ENCODE measurements around the gene MAP1B. TPM values are rescaled to one million over a fixed set of nuclear protein-coding genes. Genes with fewer than 3 reads are reported as not detected.

MAP1B gene
- total RNA-seq, 4 donors from 2014 or later: 38.9 to 57.5 (median 44.4) TPM

DNA sequence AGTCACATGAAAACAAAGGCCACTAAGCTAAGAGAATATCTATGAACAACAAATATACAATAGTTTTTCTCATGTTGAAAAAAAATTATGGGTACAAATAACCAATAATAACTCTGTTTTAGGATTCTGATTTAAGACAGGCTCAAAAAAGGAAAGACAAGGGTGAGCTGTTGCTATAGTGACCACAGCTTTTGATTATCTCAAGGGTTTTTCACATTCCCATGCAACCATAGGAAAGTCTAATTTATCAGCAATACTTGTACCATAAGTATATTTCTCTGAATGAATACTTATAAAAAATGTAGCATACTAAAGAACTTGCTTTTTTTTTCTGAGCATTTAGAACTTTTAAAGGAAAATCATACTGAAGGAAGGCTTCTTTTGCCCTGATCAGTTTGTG is 144.7 kb downstream of the MAP1B start:
- Histone ChIP-seq H3K36me3 (no peaks in the 10 kb centered on the region), H3K27me3 (no peaks in the 10 kb centered on the region), H3K4me1 (peaks cover 9 to 30% (median 21%) of the 10 kb centered on the region in 4 donors), H3K27ac (no peak overlapping the region), H3K4me3 (no peak overlapping the region), H3K9me3 (no peaks in the 10 kb centered on the region)
- TF ChIP-seq, protein P1, sequence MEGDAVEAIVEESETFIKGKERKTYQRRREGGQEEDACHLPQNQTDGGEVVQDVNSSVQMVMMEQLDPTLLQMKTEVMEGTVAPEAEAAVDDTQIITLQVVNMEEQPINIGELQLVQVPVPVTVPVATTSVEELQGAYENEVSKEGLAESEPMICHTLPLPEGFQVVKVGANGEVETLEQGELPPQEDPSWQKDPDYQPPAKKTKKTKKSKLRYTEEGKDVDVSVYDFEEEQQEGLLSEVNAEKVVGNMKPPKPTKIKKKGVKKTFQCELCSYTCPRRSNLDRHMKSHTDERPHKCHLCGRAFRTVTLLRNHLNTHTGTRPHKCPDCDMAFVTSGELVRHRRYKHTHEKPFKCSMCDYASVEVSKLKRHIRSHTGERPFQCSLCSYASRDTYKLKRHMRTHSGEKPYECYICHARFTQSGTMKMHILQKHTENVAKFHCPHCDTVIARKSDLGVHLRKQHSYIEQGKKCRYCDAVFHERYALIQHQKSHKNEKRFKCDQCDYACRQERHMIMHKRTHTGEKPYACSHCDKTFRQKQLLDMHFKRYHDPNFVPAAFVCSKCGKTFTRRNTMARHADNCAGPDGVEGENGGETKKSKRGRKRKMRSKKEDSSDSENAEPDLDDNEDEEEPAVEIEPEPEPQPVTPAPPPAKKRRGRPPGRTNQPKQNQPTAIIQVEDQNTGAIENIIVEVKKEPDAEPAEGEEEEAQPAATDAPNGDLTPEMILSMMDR (IDR thresholded peaks at IDR 0.05): no peak
- TF ChIP-seq POLR2AphosphoS5 (IDR thresholded peaks at IDR 0.05): no peak
- TF ChIP-seq POLR2A (IDR thresholded peaks at IDR 0.05): no peak
- TF ChIP-seq EP300 (IDR thresholded peaks at IDR 0.05; ENCODE audit: low read depth): no peak
- in situ Hi-C loops (cut with MboI; ENCODE audit: low pct_ligation_motif_present in 1 of 4, low pct_unique_long_range_greater_than_20kb in 1 of 4, low sequenced_read_pairs in 3 of 4): no loop called here
- no peak for DNase-seq
- intact Hi-C loops (cut with DNase I; ENCODE audit: low total_unique reads): no loop called here

DNA sequence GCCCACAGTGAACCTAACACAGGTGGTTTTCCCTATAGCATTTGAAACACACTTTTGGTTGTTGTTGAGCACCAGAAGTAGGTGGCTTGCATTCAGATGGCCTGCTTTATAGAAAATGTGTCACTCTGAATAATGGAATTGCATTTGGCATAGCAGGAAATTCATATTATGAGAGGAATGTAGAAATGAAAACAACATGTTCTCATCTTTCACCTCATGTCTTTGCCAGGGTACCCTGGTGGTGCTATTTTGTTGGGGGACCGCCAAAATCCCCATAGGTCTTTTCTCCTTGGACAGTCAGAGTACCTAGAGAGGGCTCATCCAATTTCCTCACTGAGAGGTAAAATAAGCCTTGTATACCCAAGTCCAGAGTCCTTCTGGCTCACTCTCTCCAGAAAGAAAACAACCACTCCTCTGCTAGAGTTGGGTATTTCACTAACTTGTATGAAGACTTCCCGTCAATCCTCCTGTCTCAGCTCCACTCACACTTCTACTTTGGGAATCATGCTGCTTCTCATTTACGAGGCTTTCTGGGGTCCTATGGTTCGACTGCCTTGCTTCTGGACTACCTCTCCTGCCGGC is 145.4 kb downstream of the MAP1B start:
- TF ChIP-seq, protein P1 (IDR thresholded peaks at IDR 0.05): no peak
- TF ChIP-seq POLR2AphosphoS5 (IDR thresholded peaks at IDR 0.05): no peak
- TF ChIP-seq POLR2A (IDR thresholded peaks at IDR 0.05): no peak
- TF ChIP-seq EP300 (IDR thresholded peaks at IDR 0.05; ENCODE audit: low read depth): no peak
- DNase-seq: no peak
- intact Hi-C loops (cut with DNase I; ENCODE audit: low total_unique reads) (no loop called here), in situ Hi-C loops (cut with MboI; ENCODE audit: low pct_ligation_motif_present in 1 of 4, low pct_unique_long_range_greater_than_20kb in 1 of 4, low sequenced_read_pairs in 3 of 4) (no loop called here)
- Histone ChIP-seq H3K27me3 (no peaks in the 10 kb centered on the region), H3K9me3 (no peaks in the 10 kb centered on the region), H3K4me1 (peaks cover 7 to 25% (median 14%) of the 10 kb centered on the region in 4 donors), H3K27ac (no peak overlapping the region), H3K4me3 (no peak overlapping the region), H3K36me3 (no peaks in the 10 kb centered on the region)
- WGBS, 2 donors (ENCODE audit: low coverage in 1 of 2): 90 to 93% methylated on average over 3 to 5 of the region's 5 CpGs

DNA sequence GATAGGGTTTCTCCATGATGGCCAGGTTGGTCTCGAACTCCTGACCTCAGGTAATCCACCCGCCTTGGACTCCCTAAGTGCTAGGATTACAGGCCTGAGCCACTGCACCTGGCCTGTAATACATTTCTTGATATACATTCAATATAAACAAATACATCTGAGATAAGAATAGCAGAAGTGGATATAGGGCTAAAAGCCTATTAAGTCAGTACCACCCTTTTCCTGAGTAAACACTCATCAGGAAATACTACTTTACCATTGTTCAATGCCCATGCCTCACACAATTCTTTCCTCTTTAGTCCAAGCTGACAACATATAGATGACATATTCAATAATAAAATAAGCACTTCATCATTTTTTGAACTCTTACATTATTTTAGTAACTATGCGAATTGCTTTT is 148.0 kb downstream of the MAP1B start:
- peaks cover 0 to 11% (median 4%) of the 10 kb centered on the region in 4 donors for H3K4me1 ChIP-seq
- intact Hi-C loops (cut with DNase I; ENCODE audit: low total_unique reads): no loop called here
- H3K36me3 ChIP-seq: no peaks in the 10 kb centered on the region
- H3K27ac ChIP-seq: peak overlapping the region in 1 of 4 donors; percentile 56
- in situ Hi-C loops (cut with MboI; ENCODE audit: low pct_ligation_motif_present in 1 of 4, low pct_unique_long_range_greater_than_20kb in 1 of 4, low sequenced_read_pairs in 3 of 4): no loop called here
- H3K4me3 ChIP-seq: no peak overlapping the region
- peak; percentile 14 for DNase-seq
- H3K9me3 ChIP-seq: no peaks in the 10 kb centered on the region
- H3K27me3 ChIP-seq: no peaks in the 10 kb centered on the region
- WGBS, 2 donors (ENCODE audit: low coverage in 1 of 2): 55 to 73% methylated on average over 1 to 3 of the region's 3 CpGs
- TF ChIP-seq POLR2AphosphoS5 (IDR thresholded peaks at IDR 0.05) (peak in 1 of 3 donors; percentile 5), EP300 (IDR thresholded peaks at IDR 0.05; ENCODE audit: low read depth) (no peak), POLR2A (IDR thresholded peaks at IDR 0.05) (no peak)
- TF ChIP-seq, protein P1 (IDR thresholded peaks at IDR 0.05): no peak

DNA sequence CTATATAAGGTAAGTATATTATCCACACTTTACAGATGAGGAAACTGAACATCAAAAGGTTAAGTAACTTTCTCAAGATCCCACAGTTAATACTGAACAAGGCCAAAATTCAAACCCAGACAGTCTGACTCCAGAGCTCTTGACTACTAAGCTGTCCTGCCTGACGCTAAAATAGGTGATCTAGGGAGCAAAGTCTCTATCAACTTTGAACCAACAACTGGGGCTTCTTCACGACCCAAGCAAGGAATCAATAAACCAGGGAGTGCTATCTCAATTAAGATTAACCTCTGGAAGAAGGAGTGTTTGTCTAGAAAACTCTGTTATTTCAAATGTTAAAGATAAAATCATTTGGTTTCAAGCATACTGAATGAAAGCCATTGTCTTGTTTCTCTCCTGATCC is 148.4 kb downstream of the MAP1B start:
- no peak for DNase-seq
- H3K4me1 ChIP-seq: peaks cover 0 to 11% (median 4%) of the 10 kb centered on the region in 4 donors
- no peaks in the 10 kb centered on the region for H3K27me3 ChIP-seq
- no peaks in the 10 kb centered on the region for H3K36me3 ChIP-seq
- TF ChIP-seq POLR2A (IDR thresholded peaks at IDR 0.05) (no peak), EP300 (IDR thresholded peaks at IDR 0.05; ENCODE audit: low read depth) (no peak), POLR2AphosphoS5 (IDR thresholded peaks at IDR 0.05) (no peak)
- TF ChIP-seq, protein P1 (IDR thresholded peaks at IDR 0.05): no peak
- peak overlapping the region in 1 of 4 donors; percentile 56 for H3K27ac ChIP-seq
- in situ Hi-C loops (cut with MboI; ENCODE audit: low pct_ligation_motif_present in 1 of 4, low pct_unique_long_range_greater_than_20kb in 1 of 4, low sequenced_read_pairs in 3 of 4) (no loop called here), intact Hi-C loops (cut with DNase I; ENCODE audit: low total_unique reads) (no loop called here)
- no peak overlapping the region for H3K4me3 ChIP-seq
- 57 to 62% methylated on average over 1 to 2 of the region's 2 CpGs for WGBS, 2 donors (ENCODE audit: low coverage in 1 of 2)
- no peaks in the 10 kb centered on the region for H3K9me3 ChIP-seq

All from transverse colon (tissue), 4 donors.